GM12878 (cell line): Measurements from ENCODE around the gene ZFTA. TPM values are rescaled to one million over a fixed set of nuclear protein-coding genes. Genes with fewer than 3 reads are reported as not detected.

Experiments
- ATAC-seq: fragments of 200-7000 bp; cut with Tn5 transposase; 3 replicates; pipeline ENCODE4 v1.9.1; 2020; ENCODE audit warnings: mild to moderate bottlenecking, moderate library complexity
- BruUV-seq: library from RNA; stranded (reverse); fragments of 400-500 nt; replicated peaks from 2 replicates; lab custom pipeline; 2021; lab: Mats Ljungman, UMichigan
- CTCF ChIA-PET: fragments of 300-600 bp; sonication (Branson Sonifier 250); formaldehyde crosslinking; extraction: SDS; loops from one replicate; lab custom pipeline; 2021; ENCODE audit warnings: inconsistent platforms; lab: Yijun Ruan, JAX
- POLR2A ChIA-PET: fragments of 350-600 bp; formaldehyde crosslinking; extraction: SDS; loops from one replicate; lab custom pipeline; 2021; ENCODE audit warnings: inconsistent platforms; lab: Charles Lee
- RAD21 ChIA-PET: fragments of 300-600 bp; sonication (Branson Sonifier 250); formaldehyde crosslinking; loops from one replicate; lab custom pipeline; 2023; ENCODE audit warnings: antibody characterized with exemption; ENCODE audit not compliant: unreplicated experiment; lab: Charles Lee
- SMC1A ChIA-PET: fragments of 300-600 bp; sonication (Branson Sonifier 250); formaldehyde crosslinking; loops from one replicate; lab custom pipeline; 2023; ENCODE audit not compliant: unreplicated experiment, uncharacterized antibody; lab: Charles Lee
- DNase-seq: peaks from one replicate; pipeline ENCODE4 v3.0.0-alpha.2; 2011; ENCODE audit warnings: low read depth, low spot score
- FAIRE-seq: peaks from 3 replicates; lab custom pipeline; 2011; peaks lifted over from hg19 to GRCh38; lab: Jason Lieb, UNC
- H2AFZ ChIP-seq: 2 replicates; pipeline ENCODE4 v1.6.0; 2011; ENCODE audit warnings: low read depth, low read length, control low read depth; ENCODE audit not compliant: control insufficient read depth
- H3K27ac ChIP-seq: 2 replicates; pipeline ENCODE4 v1.5.1; 2011; ENCODE audit warnings: control low read depth; ENCODE audit not compliant: control insufficient read depth, insufficient read depth
- H3K27me3 ChIP-seq, 2 experiments: replicated peaks in 1 of 2; 2 replicates each; pipeline versions ENCODE4 v1.6.0 to v1.6.1; 2011; ENCODE audit warnings: low read length in 1 of 2; ENCODE audit not compliant: control insufficient read depth in 2 of 2, insufficient read depth in 2 of 2
- H3K36me3 ChIP-seq, 2 experiments: 2 replicates each; pipeline ENCODE4 v1.5.1; 2011; ENCODE audit warnings: low read length in 1 of 2; ENCODE audit not compliant: control insufficient read depth in 2 of 2, insufficient read depth in 2 of 2
- H3K4me1 ChIP-seq: 2 replicates; pipeline ENCODE4 v1.6.1; 2011; ENCODE audit warnings: mild to moderate bottlenecking, low read length, moderate library complexity, mixed read lengths; ENCODE audit not compliant: control insufficient read depth, insufficient read depth
- H3K4me2 ChIP-seq: 2 replicates; pipeline ENCODE4 v1.6.0; 2011; ENCODE audit warnings: control low read depth; ENCODE audit not compliant: control insufficient read depth, insufficient read depth
- H3K4me3 ChIP-seq: fragments of 200-600 bp; sonication (generic); 2 replicates; pipeline ENCODE4 v1.5.1; 2016
- H3K79me2 ChIP-seq: 2 replicates; pipeline ENCODE4 v1.6.0; 2011; ENCODE audit warnings: low read length; ENCODE audit not compliant: control insufficient read depth, insufficient read depth
- H3K9ac ChIP-seq: 2 replicates; pipeline ENCODE4 v1.8.0; 2011; ENCODE audit warnings: low read length, control low read depth, mixed read lengths; ENCODE audit not compliant: control insufficient read depth, insufficient read depth
- H3K9me3 ChIP-seq: replicated peaks from 3 replicates; pipeline ENCODE4 v1.5.1; 2011; ENCODE audit warnings: mild to moderate bottlenecking, low read length; ENCODE audit not compliant: control insufficient read depth, insufficient read depth
- H4K20me1 ChIP-seq: 2 replicates; pipeline ENCODE4 v1.6.0; 2011; ENCODE audit not compliant: control insufficient read depth, insufficient read depth
- BCLAF1 ChIP-seq: fragments of 450-650 bp; IDR thresholded peaks from 2 replicates; pipeline ENCODE4 v1.6.1; 2017; ENCODE audit warnings: antibody characterized with exemption, mild to moderate bottlenecking, moderate library complexity
- CHD2 ChIP-seq: IDR thresholded peaks from 2 replicates; pipeline ENCODE4 v1.6.1; 2011; ENCODE audit warnings: low read depth, low read length, improper control_type of control experiment, borderline replicate concordance
- CREB1 ChIP-seq: IDR thresholded peaks from 2 replicates; pipeline ENCODE4 v1.6.1; 2012; ENCODE audit warnings: low read depth, mild to moderate bottlenecking, inconsistent platforms
- FOXK2 ChIP-seq: fragments of 450-650 bp; IDR thresholded peaks from 2 replicates; pipeline ENCODE4 v1.6.1; 2017; ENCODE audit warnings: mild to moderate bottlenecking, moderate library complexity
- NBN ChIP-seq: fragments of 450-650 bp; IDR thresholded peaks from 2 replicates; pipeline ENCODE4 v1.6.1; 2016
- NR2C2 ChIP-seq: IDR thresholded peaks from 2 replicates; pipeline ENCODE4 v1.6.1; 2011; ENCODE audit warnings: borderline replicate concordance, low read depth; ENCODE audit not compliant: control insufficient read depth, insufficient read length
- NR2F1 ChIP-seq: fragments of 450-650 bp; conservative IDR thresholded peaks from 2 replicates; pipeline ENCODE4 v1.6.1; 2017; ENCODE audit warnings: mild to moderate bottlenecking
- SMARCA5 ChIP-seq: fragments of 450-650 bp; IDR thresholded peaks from 2 replicates; pipeline ENCODE4 v1.6.1; 2017; ENCODE audit warnings: mild to moderate bottlenecking
- TCF7 ChIP-seq: IDR thresholded peaks from 2 replicates; pipeline ENCODE4 v1.6.1; 2014; ENCODE audit warnings: antibody characterized with exemption, borderline replicate concordance
- ZBTB33 ChIP-seq: fragments of 450-650 bp; IDR thresholded peaks from 2 replicates; pipeline ENCODE4 v1.6.1; 2017; ENCODE audit warnings: mild to moderate bottlenecking
- ZNF384 ChIP-seq: IDR thresholded peaks from 2 replicates; pipeline ENCODE4 v1.6.1; 2012; ENCODE audit warnings: low read depth, mild to moderate bottlenecking, low read length, improper control_type of control experiment, borderline replicate concordance
- WGBS: methylation state at CpG from one replicate; pipeline ENCODE4 v1.1.6; 2016; ENCODE audit warnings: low lambda C conversion rate; ENCODE audit not compliant: insufficient replicate concordance, insufficient coverage; ENCODE audit errors: missing lambda C conversion rate; 5-methylcytosine and 5-hydroxymethylcytosine counted together
- in situ Hi-C: fragments of 300-500 bp; cut with MboI; formaldehyde crosslinking; loops from 9 replicates; pipeline ENCODE4 v1.14.3; 2018; ENCODE audit warnings: mixed read lengths
- intact Hi-C: fragments of 100-400 bp; cut with micrococcal nuclease; formaldehyde crosslinking; loops from one replicate; pipeline ENCODE4 v1.14.2; 2022; ENCODE audit not compliant: unreplicated experiment
- polyA plus RNA-seq, 11 experiments: library from polyadenylated mRNA; depleted of rRNA in 4 of 11; unstranded in 6 of 11; stranded (reverse) in 5 of 11; fragments of >200 nt; fragmentation: Nextera tagmentation in 4 of 11; fragmentation: Illumina TruSeq in 1 of 11; extraction: Ambion mirVana in 4 of 11; extraction: Trizol in 1 of 11; gene quantifications; 1 replicate in 1 of 11; 2 replicates in 10 of 11; pipeline versions ENCODE4 v1.2.1 to v1.2.3, GENCODE V29; 2011 to 2016; ENCODE audit warnings: inconsistent platforms in 2 of 11, missing spikeins in 2 of 11, low read depth in 1 of 11
- total RNA-seq, 4 experiments: library from RNA; depleted of rRNA in 3 of 4; stranded (reverse); fragments of >200 nt in 3 of 4; fragmentation: Illumina TruSeq in 1 of 4; extraction: Trizol in 1 of 4; gene quantifications; 2 replicates each; pipeline versions ENCODE4 v1.2.1 to v1.2.3, GENCODE V29; 2013 to 2021
- TF ChIP-seq, protein P1 (sequence below): fragments of 450-650 bp; IDR thresholded peaks from 2 replicates; pipeline ENCODE4 v1.6.1; 2017; ENCODE audit warnings: mild to moderate bottlenecking, moderate library complexity

ZFTA gene
- total and polyA plus RNA-seq, 10 of the 15 experiments (the other 5 are each of a cell fraction or from before 2014, with no cell fraction given): 0.39 to 7.9 (median 2.2) TPM

GRCh38 chr11:63767565-63768236 lies 874 bp downstream of the ZFTA start:
- BruUV-seq: no TSS peak
- ChIA-PET POLR2A (interaction anchor here (0.8 kb wide), 1 partner anchor 45 kb away, joined by 3 read pairs; no protein-coding TSS in a partner anchor), RAD21 (interaction anchor here (0.5 to 2.5 kb wide), 10 partner anchors 19 to 381 kb away, joined by 3 to 17 read pairs (median 4); no protein-coding TSS in a partner anchor), CTCF (interaction anchor here (0.6 to 4.4 kb wide), 19 partner anchors 11 to 447 kb away, joined by 3 to 18 read pairs (median 4); partner anchors contain the start of gene RTN3), SMC1A (interaction anchor here (0.7 to 3.0 kb wide), 5 partner anchors 70 to 684 kb away, joined by 3 to 12 read pairs (median 3); partner anchors contain the start of gene MARK2)
- Histone ChIP-seq H3K79me2 (no peaks in the 10 kb centered on the region; the same call in 1 of the 2 replicates), H3K27ac (peak overlapping the region; percentile 44), H3K9ac (peak overlapping the region; percentile 74), H3K9me3 (no peaks in the 10 kb centered on the region), H3K4me1 (peaks cover 8% of the 10 kb centered on the region; the same call in 1 of the 2 replicates), H4K20me1 (peaks cover 5% of the 10 kb centered on the region; the same call in 1 of the 2 replicates), H3K4me3 (peak overlapping the region; percentile 86), H3K36me3 (no peaks in the 10 kb centered on the region; a peak in 1 of 4 replicates), H3K4me2 (peak overlapping the region; percentile 95), H3K27me3 (peaks cover 3 to 4% of the 10 kb centered on the region in 2 experiments), H2AFZ (peak overlapping the region; percentile 82)
- intact Hi-C loops: loop anchor here (1.0 to 5.0 kb wide), 3 partner anchors 70 to 381 kb away; partner anchors contain the start of gene MARK2
- WGBS: under 1% methylated on average over 34 of the region's 34 CpGs
- FAIRE-seq (no peak), ATAC-seq (peak; percentile 31), DNase-seq (no peak)
- in situ Hi-C loops: no loop called here
- TF ChIP-seq FOXK2 (peak; percentile 41; the same call in 1 of the 2 replicates), CREB1 (no peak), TCF7 (no peak), NBN (0 out of 2 replicates have a peak, but pooled peaks have one; percentile 14), CHD2 (no peak), BCLAF1 (no peak), ZNF384 (0 out of 2 replicates have a peak, but pooled peaks have one; percentile 22), ZBTB33 (no peak), NR2F1 (peak; percentile 24; the same call in 1 of the 2 replicates), SMARCA5 (no peak), NR2C2 (no peak)
- TF ChIP-seq, protein P1, sequence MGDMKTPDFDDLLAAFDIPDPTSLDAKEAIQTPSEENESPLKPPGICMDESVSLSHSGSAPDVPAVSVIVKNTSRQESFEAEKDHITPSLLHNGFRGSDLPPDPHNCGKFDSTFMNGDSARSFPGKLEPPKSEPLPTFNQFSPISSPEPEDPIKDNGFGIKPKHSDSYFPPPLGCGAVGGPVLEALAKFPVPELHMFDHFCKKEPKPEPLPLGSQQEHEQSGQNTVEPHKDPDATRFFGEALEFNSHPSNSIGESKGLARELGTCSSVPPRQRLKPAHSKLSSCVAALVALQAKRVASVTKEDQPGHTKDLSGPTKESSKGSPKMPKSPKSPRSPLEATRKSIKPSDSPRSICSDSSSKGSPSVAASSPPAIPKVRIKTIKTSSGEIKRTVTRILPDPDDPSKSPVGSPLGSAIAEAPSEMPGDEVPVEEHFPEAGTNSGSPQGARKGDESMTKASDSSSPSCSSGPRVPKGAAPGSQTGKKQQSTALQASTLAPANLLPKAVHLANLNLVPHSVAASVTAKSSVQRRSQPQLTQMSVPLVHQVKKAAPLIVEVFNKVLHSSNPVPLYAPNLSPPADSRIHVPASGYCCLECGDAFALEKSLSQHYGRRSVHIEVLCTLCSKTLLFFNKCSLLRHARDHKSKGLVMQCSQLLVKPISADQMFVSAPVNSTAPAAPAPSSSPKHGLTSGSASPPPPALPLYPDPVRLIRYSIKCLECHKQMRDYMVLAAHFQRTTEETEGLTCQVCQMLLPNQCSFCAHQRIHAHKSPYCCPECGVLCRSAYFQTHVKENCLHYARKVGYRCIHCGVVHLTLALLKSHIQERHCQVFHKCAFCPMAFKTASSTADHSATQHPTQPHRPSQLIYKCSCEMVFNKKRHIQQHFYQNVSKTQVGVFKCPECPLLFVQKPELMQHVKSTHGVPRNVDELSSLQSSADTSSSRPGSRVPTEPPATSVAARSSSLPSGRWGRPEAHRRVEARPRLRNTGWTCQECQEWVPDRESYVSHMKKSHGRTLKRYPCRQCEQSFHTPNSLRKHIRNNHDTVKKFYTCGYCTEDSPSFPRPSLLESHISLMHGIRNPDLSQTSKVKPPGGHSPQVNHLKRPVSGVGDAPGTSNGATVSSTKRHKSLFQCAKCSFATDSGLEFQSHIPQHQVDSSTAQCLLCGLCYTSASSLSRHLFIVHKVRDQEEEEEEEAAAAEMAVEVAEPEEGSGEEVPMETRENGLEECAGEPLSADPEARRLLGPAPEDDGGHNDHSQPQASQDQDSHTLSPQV: no peak
